HUDEP-2 (cell line): Measurements from ENCODE around the gene ACAD10.
A peak's percentile ranks its signal among the peaks of the same experiment; 100 is the strongest.
"Not testable (repeated sequence)": the region's sequence is repeated elsewhere in the genome, so short reads cannot be mapped to it uniquely, and the experiment has no call there.

ENCODE experiments used
- DNase-seq, 76 experiments: peaks; one replicate each; lab custom pipeline; 2025; ENCODE audit not compliant: unreplicated experiment in 76 of 76; lab: John Stamatoyannopoulos, UW

The ACAD10 gene

GRCh38 chr12:111685811-111686573 lies at the start of gene ACAD10, which contains the start of gene BRAP:
TSS of gene ACAD10 (plus strand) at chr12:111686053. CDS start at chr12:111692710, 6,657 bp downstream.
TSS of gene BRAP (minus strand) at chr12:111685956. CDS start at chr12:111685792, 164 bp downstream.
- DNase-seq = peak; percentile 18 to 94 (median 87)

DNA sequence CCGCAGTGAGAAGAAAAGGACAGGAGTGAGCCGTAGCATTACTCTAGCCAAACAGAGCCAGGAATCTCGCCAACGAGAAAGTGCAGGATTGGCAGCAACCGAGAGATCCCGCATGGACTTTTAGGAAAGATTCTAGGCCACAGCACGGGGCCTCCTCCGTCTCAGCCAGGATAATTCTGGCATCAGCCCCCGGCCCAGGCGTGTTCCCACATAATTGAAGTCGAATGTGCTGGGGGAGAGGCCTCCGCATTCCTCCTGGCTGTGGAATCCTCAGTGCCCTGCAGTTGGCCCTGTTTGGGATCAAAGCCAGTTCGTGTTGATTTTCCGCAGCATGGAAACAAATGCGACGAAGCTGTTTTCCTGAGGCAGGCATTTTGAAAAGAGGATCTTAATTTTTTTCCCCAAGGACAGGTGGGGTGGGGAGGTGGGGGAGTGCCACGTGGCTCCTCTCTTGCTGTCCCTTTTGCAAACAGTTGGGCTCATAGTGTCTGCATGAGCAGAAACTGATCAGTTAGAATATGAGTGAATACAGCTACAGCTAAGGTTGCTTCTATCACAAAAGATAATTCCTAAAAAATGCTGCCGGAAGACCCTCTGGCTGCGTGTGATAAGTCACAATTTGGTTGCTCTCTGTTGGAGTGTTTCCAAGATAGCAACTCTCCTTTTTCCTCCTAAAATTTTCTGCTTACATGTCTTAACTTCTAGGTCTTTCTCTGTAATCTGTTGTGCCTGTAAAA lies 49.5 kb upstream of the ACAD10 start:
- peak in 69 of 76 experiments; percentile 4 to 85 (median 48) for DNase-seq

GRCh38 chr12:111638556-111638955 lies 47.3 kb upstream of the ACAD10 start:
- DNase-seq = peak in 4 of 76 experiments; percentile 3 to 14 (median 8)

- no peak for DNase-seq
Measured at GRCh38 chr12:111640506-111640905, 45.3 kb upstream of the ACAD10 start.

- no peak for DNase-seq
Measured at GRCh38 chr12:111642681-111643426, 43.0 kb upstream of the ACAD10 start.

GRCh38 chr12:111643427-111643826 lies 42.4 kb upstream of the ACAD10 start:
- peak in 48 of 76 experiments; percentile 5 to 66 (median 26) for DNase-seq

DNA sequence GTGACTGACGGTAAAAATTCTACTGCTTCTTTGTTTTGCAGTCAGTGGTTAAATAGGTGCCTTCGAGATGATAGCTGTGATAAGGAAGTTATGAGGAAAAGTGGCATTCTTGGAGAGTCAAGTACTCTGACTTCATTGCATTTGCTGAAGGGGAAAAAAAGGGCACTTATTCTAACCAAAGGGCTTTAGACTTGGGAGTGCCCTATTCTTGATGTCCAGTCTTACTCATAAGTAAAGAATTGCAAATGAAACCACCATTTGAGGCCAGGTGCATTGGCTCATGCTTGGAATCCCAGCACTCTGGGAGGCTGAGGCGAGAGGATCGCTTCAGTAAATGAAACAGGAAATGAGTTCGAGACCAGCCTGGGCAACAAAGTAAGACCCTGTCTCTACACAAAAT lies 40.4 kb upstream of the ACAD10 start:
- no peak for DNase-seq

GRCh38 chr12:111650912-111651311 lies 34.9 kb upstream of the ACAD10 start:
- no peak for DNase-seq

- DNase-seq = not testable (repeated sequence)
Measured at GRCh38 chr12:111652530-111652929, 33.3 kb upstream of the ACAD10 start.

DNA sequence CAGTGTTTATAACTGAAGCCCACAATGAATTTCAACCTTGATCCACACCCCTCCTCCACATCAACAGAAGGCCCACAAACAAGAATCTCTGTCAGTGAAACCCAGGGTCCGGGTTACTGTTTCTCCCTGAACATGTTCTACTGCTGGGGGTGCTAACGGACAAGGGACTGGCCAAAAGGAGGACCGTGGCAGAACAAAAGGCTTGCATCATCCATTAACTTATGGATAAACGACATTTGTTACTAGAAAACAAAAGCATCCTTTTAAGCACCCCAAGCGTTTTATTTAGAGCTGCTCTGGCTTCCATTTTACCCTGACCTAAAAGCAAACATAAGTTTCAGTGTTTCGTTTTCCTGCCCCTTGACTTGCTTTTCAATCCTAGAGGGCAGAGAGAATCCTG lies 32.3 kb upstream of the ACAD10 start:
- no peak for DNase-seq

GRCh38 chr12:111655356-111655755 lies 30.5 kb upstream of the ACAD10 start:
- DNase-seq = no peak

- no peak for DNase-seq
Measured at GRCh38 chr12:111656016-111656415, 29.8 kb upstream of the ACAD10 start.

GRCh38 chr12:111664499-111664898 lies 21.4 kb upstream of the ACAD10 start:
- no peak for DNase-seq

DNA sequence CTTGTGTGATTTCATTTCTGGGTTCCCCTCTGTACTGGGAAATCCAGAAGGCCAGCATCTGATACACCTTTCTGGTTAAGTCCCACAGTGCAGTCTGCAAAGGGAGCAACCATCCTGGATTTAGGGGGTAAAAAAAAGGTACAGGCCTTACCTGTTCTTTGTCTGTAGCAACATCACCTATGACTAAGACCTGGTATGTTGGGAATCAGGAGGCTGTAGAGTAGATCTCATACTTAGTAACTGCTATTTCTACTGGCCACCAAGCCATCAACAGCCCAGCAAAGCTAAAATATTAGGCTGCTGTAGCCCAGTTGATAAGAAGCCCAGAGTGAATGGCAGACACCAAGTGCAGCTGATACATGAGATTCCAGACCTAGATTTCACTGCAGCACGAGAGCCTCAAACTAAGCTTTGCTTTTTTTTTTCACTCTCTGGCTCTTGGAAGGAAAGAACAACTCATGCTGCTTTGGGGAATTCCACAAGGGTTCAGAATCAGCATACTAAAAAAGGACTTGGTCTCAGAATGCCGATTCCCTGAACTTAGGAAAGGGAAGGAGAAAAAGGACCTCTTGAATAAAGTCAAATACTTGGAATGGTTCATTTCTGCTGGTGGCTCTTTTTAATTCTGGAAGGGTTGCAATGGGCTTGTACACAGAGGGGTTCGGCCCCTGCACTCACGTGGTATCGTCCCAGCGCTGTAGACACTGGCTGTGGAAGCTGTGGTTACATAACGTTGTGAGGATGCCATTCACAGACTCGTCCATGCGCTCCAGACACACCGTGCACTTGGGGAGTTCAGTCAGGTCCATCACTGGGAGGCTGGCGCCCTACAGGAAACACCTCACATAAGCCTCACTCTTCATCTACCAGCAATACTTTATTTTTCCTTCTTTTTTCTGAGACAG lies 20.6 kb upstream of the ACAD10 start:
- DNase-seq = no peak

DNA sequence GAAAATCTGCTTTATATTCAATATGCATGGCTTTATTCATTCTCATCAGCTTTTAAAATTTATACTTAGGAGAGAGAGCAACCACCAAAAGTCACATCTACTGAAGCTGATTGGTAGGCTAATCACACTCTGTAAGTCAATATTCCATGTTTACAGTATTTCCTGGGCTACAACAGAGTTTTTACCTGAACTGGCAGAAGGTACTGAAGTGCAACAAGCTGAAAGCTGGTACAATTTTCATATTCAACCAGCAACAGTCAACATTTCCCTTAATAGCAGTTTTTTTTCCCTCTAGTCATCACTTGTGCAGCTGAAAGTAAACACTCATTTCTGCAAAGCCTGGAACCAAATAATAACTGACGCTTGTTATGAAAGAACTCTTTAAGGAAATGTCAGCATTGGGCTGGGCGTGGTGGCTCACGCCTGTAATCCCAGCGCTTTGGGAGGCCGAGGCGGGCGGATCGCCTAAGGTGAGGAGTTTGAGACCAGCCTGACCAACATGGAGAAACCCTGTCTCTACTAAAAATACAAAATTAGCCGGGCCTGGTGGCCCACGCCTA lies 13.0 kb upstream of the ACAD10 start:
- DNase-seq = no peak

- DNase-seq = peak in 9 of 76 experiments; percentile 1 to 17 (median 8)
Measured at GRCh38 chr12:111673503-111673902, 12.3 kb upstream of the ACAD10 start.

GRCh38 chr12:111677186-111677585 lies 8.7 kb upstream of the ACAD10 start:
- peak in 2 of 76 experiments; percentile 8 to 11 for DNase-seq

DNA sequence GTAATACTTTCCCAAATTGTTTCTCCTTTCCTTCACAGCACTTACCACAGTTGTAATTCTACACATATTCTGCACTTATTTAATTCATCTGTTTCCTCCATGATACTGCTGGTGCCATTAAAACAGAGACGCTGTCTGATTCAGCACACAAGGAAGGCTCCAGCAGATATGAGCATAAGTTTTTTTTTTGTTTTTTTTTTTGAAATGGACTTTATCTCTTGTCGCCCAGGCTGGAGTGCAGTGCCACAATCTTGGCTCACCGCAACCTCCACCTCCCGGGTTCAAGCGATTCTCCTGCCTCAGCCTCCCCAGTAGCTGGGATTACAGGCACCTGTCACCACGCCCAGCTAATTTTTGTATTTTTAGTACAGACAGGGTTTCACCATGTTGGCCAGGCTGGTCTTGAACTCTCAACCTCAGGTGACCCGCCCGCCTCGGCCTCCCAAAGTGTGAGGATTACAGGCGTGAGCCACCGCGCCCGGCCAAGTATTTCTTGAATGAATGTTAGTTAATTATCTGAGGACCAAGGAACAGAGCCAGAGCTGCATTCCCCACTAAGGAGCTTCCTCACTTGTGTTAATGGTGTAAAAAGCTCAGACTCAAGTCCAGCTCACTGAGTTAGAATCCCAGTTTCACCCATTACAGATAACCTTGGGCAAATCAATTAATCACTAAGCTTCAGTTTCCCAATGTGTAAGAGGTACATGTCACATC lies 1.2 kb upstream of the ACAD10 start:
- DNase-seq = peak in 1 of 76 experiments; percentile 4

- peak in 44 of 76 experiments; percentile 6 to 87 (median 34) for DNase-seq
Measured at GRCh38 chr12:111685322-111685810, 487 bp upstream of the ACAD10 start.
